Activated CD8-positive, alpha-beta T cell treated with anti-CD3 and anti-CD28 coated beads for 36 hours (primary cell): ENCODE data around the gene PIP5K1C. TPM values are rescaled to one million over a fixed set of nuclear protein-coding genes. Genes with fewer than 3 reads are reported as not detected.

ENCODE experiments used
- ATAC-seq: fragments of 200-7000 bp; cut with Tn5 transposase; one replicate; pipeline ENCODE4 v1.10.0; 2021; ENCODE audit warnings: mild to moderate bottlenecking, moderate library complexity
- CTCF ChIA-PET: fragments of 350-600 bp; sonication (Branson Sonifier 250); formaldehyde crosslinking; loops from one replicate; lab custom pipeline; 2021; ENCODE audit warnings: antibody characterized with exemption; lab: Charles Lee
- POLR2A ChIA-PET: fragments of 350-600 bp; sonication (Branson Sonifier 250); formaldehyde crosslinking; loops from one replicate; lab custom pipeline; 2021; ENCODE audit warnings: antibody characterized with exemption; lab: Charles Lee
- DNase-seq: peaks from one replicate; pipeline ENCODE4 v3.0.0-alpha.2; 2020
- H3K27ac Mint-ChIP-seq: one replicate; pipeline ENCODE4 v1.8.0; 2021; ENCODE audit warnings: mild to moderate bottlenecking, mixed read lengths
- H3K27me3 Mint-ChIP-seq: one replicate; pipeline ENCODE4 v1.8.0; 2021; ENCODE audit warnings: mixed read lengths
- H3K36me3 Mint-ChIP-seq: one replicate; pipeline ENCODE4 v1.8.0; 2021; ENCODE audit warnings: low read depth, mixed read lengths
- H3K4me1 Mint-ChIP-seq: one replicate; pipeline ENCODE4 v1.8.0; 2021; ENCODE audit warnings: low read depth, mixed read lengths
- H3K4me3 Mint-ChIP-seq: one replicate; pipeline ENCODE4 v1.8.0; 2021; ENCODE audit warnings: mild to moderate bottlenecking, moderate library complexity, mixed read lengths
- H3K9me3 Mint-ChIP-seq: one replicate; pipeline ENCODE4 v1.8.0; 2021; ENCODE audit warnings: mixed read lengths
- CTCF ChIP-seq: fragments of 200-600 bp; IDR thresholded peaks from one replicate; pipeline ENCODE4 v1.8.0; 2022; ENCODE audit warnings: antibody characterized with exemption, mild to moderate bottlenecking
- intact Hi-C: fragments of 100-400 bp; cut with micrococcal nuclease; formaldehyde crosslinking; loops from one replicate; pipeline ENCODE4 v1.10.0; 2022
- total RNA-seq, 2 experiments: library from RNA; stranded (reverse); gene quantifications; one replicate each; pipeline ENCODE4 v1.2.3, GENCODE V29; 2021

PIP5K1C gene
- total RNA-seq, 2 experiments from 2014 or later = 20.4 to 22.2 TPM

DNA sequence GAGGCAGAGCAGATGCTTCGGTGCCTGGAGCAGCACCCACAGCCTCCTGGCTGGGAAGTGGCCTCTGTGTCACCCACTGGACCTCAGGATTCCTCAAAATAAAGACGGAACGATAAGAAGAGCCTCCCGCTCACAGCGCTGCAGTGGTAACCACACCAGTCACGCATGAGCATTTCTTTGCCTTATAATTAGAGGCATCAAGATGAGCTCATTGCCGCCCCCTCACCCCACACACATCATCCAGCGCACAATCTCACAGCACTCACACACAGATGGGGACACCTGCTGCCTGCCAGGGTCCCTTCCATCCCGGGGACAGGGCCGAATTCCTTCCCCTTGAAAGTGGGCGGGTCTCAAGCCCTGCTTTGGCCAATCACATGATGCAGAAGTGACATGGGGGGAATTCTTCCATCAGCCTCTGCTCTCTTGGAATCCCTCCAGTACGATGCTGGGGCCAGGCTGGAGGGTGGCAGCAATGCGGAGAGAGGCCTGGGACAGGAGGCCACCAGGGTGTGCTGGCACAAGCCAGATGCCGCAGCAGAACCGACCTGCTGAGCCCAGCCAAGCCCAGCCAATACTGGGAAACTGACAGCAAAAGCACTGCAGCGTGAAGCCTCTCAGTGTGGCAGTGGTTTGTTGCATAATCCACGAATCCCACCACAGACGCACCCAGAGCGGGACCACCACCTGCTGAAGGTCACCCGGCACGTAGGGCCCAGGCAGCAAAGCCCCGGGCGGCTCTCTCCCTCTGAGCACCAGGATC, 16.0 kb downstream of the PIP5K1C start:
- Mint-ChIP-seq H3K27ac (no peak overlapping the region), H3K9me3 (peaks cover 12% of the 10 kb centered on the region), H3K36me3 (peaks cover 17% of the 10 kb centered on the region), H3K4me3 (no peak overlapping the region), H3K27me3 (no peaks in the 10 kb centered on the region), H3K4me1 (peaks cover 27% of the 10 kb centered on the region)
- DNase-seq (peak; percentile 46), ATAC-seq (peak; percentile 4)
- intact Hi-C loops = no loop called here
- no peak for TF ChIP-seq CTCF
- POLR2A ChIA-PET = interaction anchor here (0.6 kb wide), 1 partner anchor 71 kb away, joined by 3 read pairs; no protein-coding TSS in a partner anchor
- CTCF ChIA-PET = no interaction called here

DNA sequence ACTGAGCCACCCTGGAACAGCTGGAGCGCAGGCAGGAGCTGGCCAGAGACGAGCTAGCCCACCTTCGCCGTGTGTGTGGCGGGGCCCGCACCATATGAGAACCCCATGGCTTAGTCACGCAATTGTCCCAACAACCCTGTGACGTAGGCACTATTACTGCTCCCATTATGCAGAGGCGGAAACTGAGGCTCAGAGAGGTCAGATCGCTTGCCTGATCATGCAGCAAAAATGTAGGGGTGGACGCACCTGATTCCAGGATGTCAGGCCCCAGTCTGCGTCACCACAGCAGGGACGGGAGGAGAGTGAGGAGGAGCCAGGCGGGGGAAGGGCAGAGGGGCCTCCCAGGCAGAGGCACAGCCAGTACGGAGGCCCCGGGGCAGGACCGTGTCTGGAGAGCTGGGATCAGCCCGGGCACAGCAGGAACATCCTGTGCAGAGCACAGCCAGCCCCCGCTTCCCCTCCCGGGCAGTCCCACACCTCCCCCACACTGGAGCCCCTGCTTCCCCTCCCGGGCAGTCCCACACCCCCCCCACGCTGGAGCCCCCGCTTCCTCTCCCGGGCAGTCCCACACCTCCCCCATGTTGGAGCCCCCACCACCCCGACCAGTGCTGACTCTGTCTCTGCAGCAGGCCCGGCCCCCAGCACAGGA, 16.7 kb downstream of the PIP5K1C start:
- peaks cover 22% of the 10 kb centered on the region for H3K4me1 Mint-ChIP-seq
- no peak for ATAC-seq
- no peak for TF ChIP-seq CTCF
- no peak overlapping the region for H3K4me3 Mint-ChIP-seq
- POLR2A ChIA-PET = no interaction called here
- peaks cover 17% of the 10 kb centered on the region for H3K36me3 Mint-ChIP-seq
- intact Hi-C loops = no loop called here
- peaks cover 12% of the 10 kb centered on the region for H3K9me3 Mint-ChIP-seq
- no peak overlapping the region for H3K27ac Mint-ChIP-seq
- CTCF ChIA-PET = no interaction called here
- H3K27me3 Mint-ChIP-seq = no peaks in the 10 kb centered on the region
- DNase-seq = no peak

DNA sequence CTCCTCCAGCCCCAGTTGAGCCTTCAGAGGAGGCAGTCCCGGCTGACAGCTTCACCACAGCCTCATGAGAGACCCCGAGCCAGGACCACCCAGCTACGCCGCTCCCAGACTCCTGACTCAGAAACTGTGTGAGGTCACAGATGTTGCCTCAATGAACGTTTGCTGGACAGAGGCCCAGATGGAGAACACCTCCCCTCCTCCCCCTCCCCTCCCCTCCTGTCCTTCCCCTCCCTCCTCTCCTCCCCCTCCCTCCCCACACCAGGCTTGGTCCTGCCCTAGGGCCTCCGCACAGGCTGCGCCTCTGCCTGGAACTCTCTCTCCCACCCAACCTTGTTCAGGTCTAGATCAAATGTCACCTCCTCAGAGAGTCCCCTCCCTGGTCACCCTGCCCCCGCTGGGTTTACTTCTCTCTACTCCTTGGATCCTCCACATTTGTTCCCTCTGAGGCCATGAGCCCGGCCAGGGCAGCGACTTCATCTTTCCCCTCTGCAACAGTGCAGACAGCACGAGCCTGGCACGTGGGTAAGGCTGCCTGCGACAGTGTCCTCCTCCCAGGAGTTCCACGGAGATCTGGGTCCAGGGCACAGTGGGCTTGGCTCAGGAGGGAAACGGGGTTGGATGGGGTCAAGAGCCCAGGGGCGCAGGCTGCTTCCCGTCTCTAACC, 17.4 kb downstream of the PIP5K1C start:
- Mint-ChIP-seq H3K4me1 (peaks cover 19% of the 10 kb centered on the region), H3K9me3 (peaks cover 12% of the 10 kb centered on the region), H3K27ac (no peak overlapping the region), H3K36me3 (peaks cover 17% of the 10 kb centered on the region), H3K4me3 (no peak overlapping the region), H3K27me3 (no peaks in the 10 kb centered on the region)
- ChIA-PET POLR2A (no interaction called here), CTCF (no interaction called here)
- no peak for TF ChIP-seq CTCF
- intact Hi-C loops = no loop called here
- no peak for ATAC-seq
- DNase-seq = no peak

DNA sequence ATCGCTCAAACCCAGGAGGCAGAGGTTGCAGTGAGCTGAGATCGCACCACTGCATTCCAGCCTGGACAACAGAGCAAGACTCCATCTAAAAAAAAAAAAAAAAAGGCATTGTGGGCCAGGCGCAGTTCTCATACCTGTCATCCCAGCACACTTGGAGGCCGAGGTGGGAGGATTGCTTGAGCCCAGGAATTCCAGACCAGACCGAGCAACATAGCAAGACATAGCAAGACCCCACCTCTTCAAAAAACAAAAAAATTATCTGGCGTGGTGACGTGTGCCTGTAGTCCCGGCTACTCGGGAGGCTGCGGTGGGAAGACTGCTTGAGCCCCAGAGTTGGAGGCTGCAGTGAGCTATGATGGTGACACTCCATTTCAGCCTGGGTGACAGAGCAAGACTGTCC, 18.0 kb downstream of the PIP5K1C start:
- intact Hi-C loops = no loop called here
- CTCF ChIA-PET = no interaction called here
- H3K9me3 Mint-ChIP-seq = peaks cover 12% of the 10 kb centered on the region
- peaks cover 17% of the 10 kb centered on the region for H3K36me3 Mint-ChIP-seq
- TF ChIP-seq CTCF = no peak
- ATAC-seq (no peak), DNase-seq (no peak)
- no peak overlapping the region for H3K4me3 Mint-ChIP-seq
- H3K27me3 Mint-ChIP-seq = no peaks in the 10 kb centered on the region
- H3K4me1 Mint-ChIP-seq = peaks cover 14% of the 10 kb centered on the region
- H3K27ac Mint-ChIP-seq = no peak overlapping the region
- POLR2A ChIA-PET = no interaction called here

GRCh38 chr19:3680939-3681338, 19.3 kb downstream of the PIP5K1C start:
- no peak for DNase-seq
- intact Hi-C loops = no loop called here
- Mint-ChIP-seq H3K36me3 (peaks cover 17% of the 10 kb centered on the region), H3K9me3 (peaks cover 12% of the 10 kb centered on the region), H3K4me1 (peaks cover 15% of the 10 kb centered on the region), H3K4me3 (no peak overlapping the region), H3K27me3 (no peaks in the 10 kb centered on the region), H3K27ac (no peak overlapping the region)
- no peak for TF ChIP-seq CTCF
- POLR2A ChIA-PET = no interaction called here
- CTCF ChIA-PET = no interaction called here
- no peak for ATAC-seq
